Measurements from ENCODE around the gene GPSM1.
"Not testable (repeated sequence)": the region's sequence is repeated elsewhere in the genome, so short reads cannot be mapped to it uniquely, and the experiment has no call there.

GPSM1 gene

DNA sequence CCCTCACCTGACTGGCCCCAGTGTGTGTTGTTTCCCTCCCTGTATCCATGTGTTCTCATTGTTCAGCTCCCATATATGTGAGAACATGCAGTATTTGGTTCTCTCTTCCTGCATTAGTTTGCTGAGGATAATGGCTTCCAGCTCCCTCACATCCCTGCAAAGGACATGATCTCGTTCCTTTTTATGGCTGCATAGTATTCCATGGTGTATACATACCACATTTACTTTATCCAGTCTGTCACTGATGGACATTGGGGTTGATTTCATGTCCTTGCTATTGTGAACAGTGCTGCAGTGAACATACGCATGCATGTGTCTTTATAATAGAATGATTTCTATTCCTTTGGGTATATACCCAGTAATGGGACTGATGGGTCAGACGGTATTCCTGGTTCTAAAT lies 7.4 kb upstream of the GPSM1 start:
- not testable (repeated sequence) for DNase-seq

GRCh38 chr9:136320972-136321371 lies 6.4 kb upstream of the GPSM1 start:
- DNase-seq: not testable (repeated sequence)

GRCh38 chr9:136321561-136321960 lies 5.8 kb upstream of the GPSM1 start:
- no peak for DNase-seq

DNA sequence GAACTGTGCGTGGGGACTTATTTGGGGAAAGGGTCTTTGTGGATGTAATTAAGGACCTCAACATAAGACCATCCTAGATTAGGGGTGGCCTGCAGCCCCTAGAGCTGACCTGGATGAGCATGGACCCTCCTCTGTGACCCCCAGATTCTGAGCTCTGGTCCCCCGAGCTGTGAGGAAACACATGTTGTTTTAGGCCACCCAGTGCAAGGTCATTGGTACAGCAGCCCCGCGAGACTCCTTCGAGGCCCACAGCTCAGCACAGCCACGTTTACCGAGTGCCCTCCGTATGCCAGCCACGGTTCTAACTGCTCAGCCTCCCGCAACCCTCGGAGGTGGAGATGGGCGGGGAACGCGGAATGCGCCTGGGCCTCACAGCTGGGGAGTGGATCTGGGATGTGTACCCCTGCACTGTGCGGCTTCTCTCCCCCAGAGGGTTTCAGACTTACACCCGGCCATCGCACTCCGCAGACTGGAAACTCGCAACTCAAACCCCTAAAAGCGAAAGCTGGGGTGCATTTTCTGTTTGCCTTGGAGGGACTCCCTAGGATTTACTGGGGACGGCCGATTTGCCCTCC lies 4.5 kb upstream of the GPSM1 start:
- no peak for DNase-seq

- DNase-seq: no peak
These were observed 4.0 kb upstream of the GPSM1 start for GRCh38 chr9:136323371-136323789.

DNA sequence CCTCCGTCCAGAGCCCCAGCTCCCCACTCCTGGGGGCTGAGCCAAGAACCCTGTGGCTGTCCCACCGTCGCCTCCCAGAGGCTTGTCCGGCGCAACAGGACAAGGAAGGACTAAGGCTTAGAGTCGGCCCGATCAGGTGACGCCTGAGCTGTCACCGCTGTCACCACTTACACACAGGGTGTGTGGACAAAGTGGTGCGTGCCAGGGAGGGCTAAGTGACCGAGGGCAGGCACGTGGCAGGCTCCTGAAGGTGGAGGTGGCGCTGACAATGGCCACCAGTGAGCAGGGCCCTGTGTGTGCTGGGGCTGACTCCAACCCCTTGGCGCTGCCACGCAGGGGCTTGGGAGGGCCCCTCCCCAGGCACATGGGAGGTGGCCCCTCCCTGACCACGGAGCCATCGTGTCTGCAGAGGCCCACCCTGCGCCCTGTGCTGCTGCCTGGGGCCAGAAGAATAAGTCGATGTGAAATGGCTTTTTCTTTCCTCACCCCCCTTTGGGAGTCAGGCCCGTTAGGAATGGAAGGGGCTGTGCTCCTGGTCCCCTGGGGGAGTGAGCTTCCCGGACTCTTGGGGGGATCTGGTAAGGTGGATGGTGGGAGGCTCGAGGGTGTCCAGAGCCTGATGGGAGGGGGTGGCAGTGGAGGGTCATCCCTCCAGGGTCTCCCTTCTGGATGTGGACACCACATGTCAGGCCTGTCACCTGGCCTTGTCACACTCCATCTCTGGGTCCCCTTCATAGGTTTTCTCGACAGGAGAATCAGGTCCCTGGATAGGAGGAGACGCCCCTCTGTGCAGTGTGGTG lies 2.6 kb upstream of the GPSM1 start:
- DNase-seq: no peak

DNA sequence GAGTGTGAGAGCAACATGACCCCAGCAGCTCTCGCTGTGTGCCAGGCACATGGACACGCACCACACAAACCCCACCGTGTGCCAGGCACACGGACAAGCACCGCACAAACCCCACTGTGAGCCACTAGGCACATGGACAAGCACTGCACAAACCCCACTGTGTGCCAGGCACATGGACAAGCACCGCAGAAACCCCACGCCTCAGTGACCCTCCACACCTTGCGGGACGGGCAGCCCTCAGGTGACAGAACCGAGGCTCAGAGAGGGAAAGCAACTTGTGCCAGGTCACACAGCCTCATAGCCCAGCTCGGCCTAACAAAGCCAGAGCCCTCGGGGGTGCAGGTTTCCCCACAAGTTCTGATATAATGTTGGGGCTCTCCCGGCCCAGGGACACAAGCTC lies 2.0 kb upstream of the GPSM1 start:
- no peak for DNase-seq

DNA sequence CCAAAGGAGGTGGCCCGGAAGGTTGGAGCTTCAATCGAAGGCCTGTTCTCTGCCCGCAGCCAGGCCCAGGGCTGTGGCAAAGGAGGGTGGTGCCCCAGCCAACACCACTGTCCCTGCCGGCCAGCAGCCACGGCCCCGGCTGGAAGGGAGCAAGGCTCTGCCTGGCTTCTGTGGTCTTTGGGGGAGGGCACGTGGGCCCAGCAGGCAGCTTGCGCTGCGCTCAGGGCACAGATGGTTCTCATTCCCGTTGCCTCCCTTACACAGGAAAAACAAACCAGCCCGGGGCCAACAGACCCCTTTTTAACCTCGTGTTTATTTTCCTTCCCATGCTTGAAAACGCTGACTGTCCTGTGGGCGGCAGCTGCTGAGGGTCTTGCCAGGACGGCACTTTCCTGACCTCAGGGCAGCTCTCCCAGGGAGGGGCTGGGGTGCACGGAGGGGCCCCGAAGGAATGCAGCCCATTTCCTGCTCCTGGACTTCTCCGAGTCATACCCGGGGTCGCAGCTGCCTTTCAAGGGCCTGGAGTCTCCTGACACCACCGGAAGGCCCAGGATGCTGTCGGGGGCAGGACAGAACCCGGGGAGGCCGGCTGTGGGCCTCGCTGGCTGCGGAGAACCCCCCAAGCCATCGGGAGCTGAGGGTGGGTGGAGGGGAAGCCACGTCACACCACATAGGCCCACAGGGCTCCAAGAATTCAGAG lies 1.1 kb upstream of the GPSM1 start:
- DNase-seq: no peak

GRCh38 chr9:136326761-136327303 lies 507 bp upstream of the GPSM1 start:
- no peak for DNase-seq

GRCh38 chr9:136328011-136328621 lies 777 bp downstream of the GPSM1 start:
- no peak for DNase-seq

DNA sequence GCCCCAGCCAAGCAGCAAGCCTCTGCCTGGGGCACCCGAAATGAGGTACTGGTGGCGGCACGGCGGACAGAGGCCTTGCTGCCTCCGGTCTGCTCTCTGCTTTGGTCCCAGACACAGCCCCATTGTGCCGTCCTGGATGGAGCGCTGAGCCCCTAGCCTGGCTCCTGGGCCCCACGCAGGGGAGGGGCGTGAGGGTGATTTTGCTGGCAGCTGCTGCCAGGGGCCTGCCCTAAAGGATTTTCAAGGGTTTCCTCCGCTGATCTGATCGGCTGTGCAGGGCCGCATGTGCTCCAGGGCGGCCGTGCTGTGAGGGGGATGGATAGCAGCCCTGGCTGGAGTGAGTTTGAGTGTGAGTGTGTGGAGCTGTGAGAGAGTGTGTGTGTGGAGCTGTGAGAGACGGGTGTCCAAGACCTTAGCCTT lies 1.3 kb downstream of the GPSM1 start:
- DNase-seq: no peak

GRCh38 chr9:136329211-136329627 lies 1.9 kb downstream of the GPSM1 start:
- DNase-seq: no peak

DNA sequence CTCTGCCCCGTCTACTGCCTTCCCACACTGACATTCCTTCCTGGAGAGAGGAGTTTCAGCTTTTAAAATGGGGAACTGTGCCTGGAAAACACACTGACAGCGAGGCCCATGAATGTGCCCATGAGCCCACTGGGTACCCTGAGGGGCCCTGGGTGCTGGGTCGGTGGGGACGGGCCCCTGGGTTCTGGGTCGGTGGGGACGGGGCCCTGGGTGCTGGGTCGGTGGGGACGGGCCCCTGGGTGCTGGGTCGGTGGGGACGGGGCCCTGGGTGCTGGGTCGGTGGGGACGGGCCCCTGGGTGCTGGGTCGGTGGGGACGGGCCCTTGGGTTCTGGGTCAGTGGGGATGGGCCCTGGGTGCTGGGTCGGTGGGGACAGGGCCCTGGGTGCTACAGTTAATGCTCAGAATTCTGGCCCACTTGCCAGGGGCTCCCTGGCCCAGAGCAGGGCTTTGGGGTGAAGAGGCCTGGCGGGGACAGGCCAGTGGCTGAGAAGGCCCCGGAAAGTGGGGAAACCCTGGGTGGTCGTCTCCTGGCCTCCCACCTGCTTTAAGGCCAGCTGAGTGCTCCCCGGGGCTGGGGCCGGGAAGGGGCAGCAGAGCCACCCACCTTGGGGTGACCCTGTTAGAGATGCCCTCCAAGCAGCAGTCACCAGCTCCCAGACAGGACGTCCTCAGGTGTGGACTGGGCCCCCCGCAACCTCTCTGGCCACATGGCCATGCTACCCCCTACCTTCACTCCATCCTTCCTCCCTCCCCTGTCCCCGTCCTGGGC lies 2.5 kb downstream of the GPSM1 start:
- DNase-seq: no peak

DNA sequence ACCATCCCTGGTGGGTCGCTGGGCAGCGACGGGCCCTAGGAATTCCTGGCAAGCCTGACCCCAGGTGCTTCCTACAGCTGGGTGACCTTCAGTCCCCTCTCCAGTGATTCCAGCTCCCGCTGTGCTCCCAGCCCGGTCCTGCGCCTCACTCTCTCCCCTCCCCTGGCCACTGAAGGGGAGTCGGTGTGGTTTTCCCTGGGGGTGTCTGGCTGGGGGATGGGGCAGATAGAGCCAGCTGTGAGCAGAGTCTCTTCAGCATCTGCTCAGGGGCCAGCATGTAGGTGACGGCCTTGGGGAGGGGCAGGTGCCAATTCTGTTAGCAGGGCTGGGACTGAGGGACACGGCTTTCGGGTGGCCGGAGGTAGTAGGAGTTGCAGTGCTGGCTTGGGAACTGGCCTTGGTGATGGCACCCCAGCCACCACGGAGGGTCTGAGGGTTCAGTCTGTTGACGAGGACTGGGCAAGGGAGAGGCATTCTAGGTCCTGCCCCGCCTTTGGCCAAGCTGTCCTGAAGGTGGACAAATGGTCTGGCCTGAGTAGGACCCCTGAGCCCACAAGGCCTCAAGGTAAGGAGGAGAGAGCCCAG lies 3.2 kb downstream of the GPSM1 start:
- no peak for DNase-seq

DNA sequence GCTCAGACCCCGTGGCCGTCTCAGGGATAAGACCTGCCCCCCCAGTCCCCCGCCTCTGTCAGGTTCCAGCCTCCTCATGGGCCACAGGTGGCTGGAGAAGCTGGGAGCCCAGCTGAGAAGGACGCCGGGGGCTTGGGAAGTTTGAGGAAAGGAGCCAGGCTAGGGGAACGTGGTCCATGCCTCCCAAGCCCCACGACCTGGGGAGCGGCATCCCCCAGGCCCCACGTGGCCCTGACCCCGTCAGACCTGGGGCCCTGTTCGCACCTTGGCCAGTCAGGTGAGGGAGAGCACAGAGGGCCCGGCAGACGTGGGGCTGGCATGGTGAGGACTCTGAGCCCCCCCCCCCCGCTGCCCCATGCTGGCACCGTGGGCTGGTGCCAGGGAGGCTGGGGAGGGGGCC lies 3.7 kb downstream of the GPSM1 start:
- DNase-seq: no peak

- no peak for DNase-seq
These were observed 4.5 kb downstream of the GPSM1 start for GRCh38 chr9:136331556-136332481.

- no peak for DNase-seq
These were observed 5.2 kb downstream of the GPSM1 start for GRCh38 chr9:136332482-136332983.

GRCh38 chr9:136333045-136333444 lies 5.7 kb downstream of the GPSM1 start:
- DNase-seq: no peak

DNA sequence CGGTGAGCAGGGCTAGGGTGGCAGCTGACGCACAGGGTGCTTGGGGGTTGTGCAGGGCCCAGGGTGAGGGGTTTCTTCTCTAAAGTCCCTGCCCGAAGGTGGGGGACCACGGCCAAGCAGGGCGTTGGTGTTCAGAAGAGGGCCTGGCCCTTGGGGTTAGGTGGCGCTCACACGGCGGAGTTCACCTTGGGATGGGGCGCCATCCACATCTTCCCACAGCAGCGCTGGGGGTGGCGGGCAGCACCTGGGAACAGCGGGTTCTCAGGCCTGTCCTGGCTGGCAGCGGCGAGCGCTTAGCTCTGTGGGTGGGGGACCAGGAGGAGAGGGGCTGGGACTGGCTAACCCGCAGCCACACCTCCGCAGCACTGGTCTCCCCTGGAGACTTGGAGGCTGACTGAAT lies 6.1 kb downstream of the GPSM1 start:
- DNase-seq: no peak

GRCh38 chr9:136334541-136334940 lies 7.2 kb downstream of the GPSM1 start:
- no peak for DNase-seq

All from NCI-H2081 treated with DMSO at 0.1 percent for 48 hours (cell line).